Coronary artery (tissue), 2 donors: Measurements from ENCODE around the gene KCNQ1.

ENCODE experiments used
- DNase-seq: peaks from one replicate; pipeline ENCODE4 v3.0.0-alpha.2; 2017; ENCODE audit warnings: low spot score
- H3K27ac ChIP-seq, 2 donors: fragments of 200-600 bp; sonication (generic); one replicate each; pipeline ENCODE4 v1.5.1; 2016 to 2019
- H3K4me3 ChIP-seq: fragments of 200-600 bp; sonication (generic); 2 replicates; pipeline ENCODE4 v1.5.1; 2016; ENCODE audit warnings: mild to moderate bottlenecking, moderate library complexity
- CTCF ChIP-seq: fragments of 200-600 bp; sonication (generic); IDR thresholded peaks from one replicate; pipeline ENCODE4 v1.5.1; 2019; ENCODE audit warnings: antibody characterized with exemption

Gene KCNQ1

DNA sequence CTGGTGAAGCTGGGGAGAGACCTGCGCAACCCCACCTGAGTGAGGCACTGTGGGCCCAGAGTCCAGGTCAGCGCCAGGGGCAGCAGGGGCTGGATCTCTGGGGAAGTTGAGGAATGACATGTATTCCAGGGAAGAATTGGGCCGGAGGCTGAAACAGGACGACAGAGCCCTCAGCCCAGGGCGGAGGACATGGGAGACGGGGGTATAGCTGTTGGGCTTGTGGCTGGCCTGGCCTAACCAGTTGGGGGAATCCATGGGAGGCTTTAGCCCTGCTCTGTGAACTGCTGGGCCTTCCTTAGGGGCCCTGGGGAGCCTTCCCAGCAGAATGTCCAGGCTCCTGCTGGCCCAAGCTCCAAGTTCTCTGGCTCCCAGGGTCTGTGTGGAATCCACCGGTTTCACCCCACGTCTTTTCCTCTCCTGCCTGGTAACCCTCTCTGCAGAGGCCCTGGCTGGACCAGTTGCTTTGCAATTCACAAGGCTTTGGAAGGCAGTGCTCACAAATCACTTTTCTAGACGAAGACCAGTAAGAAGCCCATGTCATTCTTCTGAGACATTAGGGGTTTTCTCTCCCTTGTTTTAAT, 305.4 kb downstream of the KCNQ1 start:
- TF ChIP-seq CTCF: no peak
- Histone ChIP-seq H3K27ac (no peak overlapping the region), H3K4me3 (no peak overlapping the region)
- no peak for DNase-seq

GRCh38 chr11:2750682-2751522, 306.1 kb downstream of the KCNQ1 start:
- H3K27ac ChIP-seq: no peak overlapping the region
- no peak for TF ChIP-seq CTCF
- DNase-seq: no peak
- no peak overlapping the region for H3K4me3 ChIP-seq

DNA sequence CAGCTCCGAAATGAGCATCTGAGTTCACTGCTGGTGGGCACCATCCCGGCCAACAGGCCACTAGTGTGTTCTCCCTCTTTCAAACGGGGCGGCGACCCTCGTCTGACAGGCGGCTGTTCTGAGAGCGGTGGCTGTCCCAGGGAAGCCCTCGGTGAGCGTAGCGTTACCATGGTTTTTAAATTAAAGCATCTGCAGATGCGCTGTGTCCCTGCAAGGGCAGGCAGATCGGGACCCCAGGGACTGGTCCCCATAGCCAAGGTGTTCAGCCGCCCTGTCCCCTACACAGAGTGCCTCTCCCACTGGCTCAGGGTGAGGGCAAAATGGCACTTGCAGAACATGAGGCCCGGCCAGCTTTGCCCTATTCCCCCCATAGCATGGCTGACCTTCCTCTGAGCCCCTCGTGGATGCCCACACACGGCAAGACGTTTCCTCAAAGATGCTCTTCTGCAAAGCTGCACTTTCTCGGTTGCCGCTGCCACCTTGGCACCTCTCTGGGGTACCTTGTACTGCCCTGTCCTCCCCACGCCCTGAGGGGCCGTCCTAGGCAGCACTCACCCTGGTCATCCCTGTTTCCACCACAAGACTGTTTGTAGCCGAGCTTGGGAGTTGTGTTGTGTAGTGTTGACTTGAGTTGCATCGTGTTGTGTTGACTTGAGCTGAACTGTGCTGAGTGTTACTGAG, 306.9 kb downstream of the KCNQ1 start:
- no peak for DNase-seq
- H3K4me3 ChIP-seq: no peak overlapping the region
- no peak for TF ChIP-seq CTCF
- H3K27ac ChIP-seq: no peak overlapping the region

DNA sequence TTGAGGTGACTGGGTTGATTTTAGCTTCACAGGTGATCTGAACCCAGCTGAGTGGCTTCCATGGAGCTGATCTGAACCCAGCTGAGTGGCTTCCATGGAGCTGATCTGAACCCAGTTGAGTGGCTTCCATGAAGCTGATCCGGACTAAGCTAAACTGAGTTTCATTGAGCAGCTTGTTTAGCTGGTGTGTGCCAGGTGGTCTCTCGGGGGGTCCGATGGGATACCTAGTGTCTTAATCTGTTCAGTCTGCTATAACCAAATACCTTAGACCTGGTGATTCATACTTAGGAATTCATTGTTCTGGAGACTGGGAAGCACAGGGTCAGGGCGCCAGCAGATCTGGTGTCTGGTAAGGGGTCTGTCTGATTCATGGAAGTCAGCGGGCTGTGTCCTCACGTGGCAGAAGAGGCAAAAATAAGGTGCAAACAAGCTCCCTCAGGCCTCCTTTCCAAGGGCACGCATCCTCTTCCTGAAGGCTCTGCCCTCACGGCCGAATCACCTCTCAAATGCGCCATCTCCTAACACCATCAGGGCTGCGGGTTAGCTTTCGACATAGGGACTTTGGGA, 307.5 kb downstream of the KCNQ1 start:
- no peak overlapping the region for H3K4me3 ChIP-seq
- DNase-seq: no peak
- TF ChIP-seq CTCF: no peak
- H3K27ac ChIP-seq: no peak overlapping the region

DNA sequence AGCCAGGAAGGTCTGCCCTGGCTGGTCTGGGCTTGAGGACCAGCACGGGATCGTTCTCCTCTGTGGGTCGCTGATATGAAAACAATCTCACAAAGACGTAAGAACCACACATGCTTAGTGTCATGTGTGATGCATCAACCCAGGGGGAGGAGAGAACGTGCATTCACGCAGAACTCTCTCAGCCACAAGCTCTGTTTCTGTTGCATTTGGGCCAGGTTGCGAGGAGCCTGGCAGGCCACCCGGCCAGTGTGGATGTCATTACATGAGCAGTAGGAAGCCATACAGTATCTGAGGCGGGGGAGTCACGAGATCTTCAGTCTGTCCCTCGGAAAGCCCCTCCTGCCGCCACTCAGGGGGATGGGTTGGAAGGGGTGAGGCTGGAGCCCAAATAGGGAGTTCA, 308.1 kb downstream of the KCNQ1 start:
- no peak for TF ChIP-seq CTCF
- no peak for DNase-seq
- Histone ChIP-seq H3K27ac (no peak overlapping the region), H3K4me3 (no peak overlapping the region)

DNA sequence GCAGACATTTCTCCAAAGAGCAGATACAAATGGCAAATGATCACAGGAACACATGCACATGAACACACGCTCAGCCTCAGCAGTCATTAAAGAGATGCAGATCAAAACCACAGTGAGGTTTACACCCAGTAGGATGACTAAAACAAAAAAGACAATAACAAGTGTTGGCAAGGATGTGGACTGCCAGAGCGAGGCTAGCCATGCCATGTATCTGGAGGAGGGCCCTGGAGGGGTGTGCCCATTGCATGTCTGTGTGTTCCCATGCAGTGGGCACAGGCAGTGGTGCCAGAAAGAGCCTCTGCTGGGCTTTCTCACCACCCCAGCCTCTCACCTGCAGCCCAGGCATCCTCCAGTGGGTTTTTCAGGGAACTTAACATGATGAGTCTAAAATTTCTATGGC, 309.2 kb downstream of the KCNQ1 start:
- no peak for TF ChIP-seq CTCF
- Histone ChIP-seq H3K4me3 (no peak overlapping the region), H3K27ac (no peak overlapping the region)
- DNase-seq: no peak
